Neutrophil (primary cell): ENCODE results near the gene ARHGAP6.

ENCODE experiments used
- H3K27ac ChIP-seq: fragments of 200-600 bp; sonication (generic); 2 replicates; pipeline ENCODE4 v1.5.1; 2016; ENCODE audit warnings: mild to moderate bottlenecking, moderate library complexity
- H3K27me3 ChIP-seq: fragments of 200-600 bp; sonication (generic); 2 replicates; pipeline ENCODE4 v1.6.0; 2016; ENCODE audit warnings: mild to moderate bottlenecking
- H3K36me3 ChIP-seq: fragments of 200-600 bp; sonication (generic); 2 replicates; pipeline ENCODE4 v1.5.1; 2017
- H3K4me1 ChIP-seq, 2 experiments: fragments of 200-600 bp in 1 of 2; sonication (generic) in 1 of 2; 1 replicate in 1 of 2; 2 replicates in 1 of 2; pipeline versions ENCODE4 v1.5.1 to v1.6.1; 2013 to 2016; ENCODE audit warnings: low read depth in 1 of 2, low read length in 1 of 2, mild to moderate bottlenecking in 1 of 2, moderate library complexity in 1 of 2; ENCODE audit not compliant: control insufficient read depth in 1 of 2, insufficient read depth in 1 of 2
- H3K4me3 ChIP-seq, 2 experiments: fragments of 200-600 bp in 1 of 2; sonication (generic) in 1 of 2; 1 replicate in 1 of 2; 2 replicates in 1 of 2; pipeline ENCODE4 v1.5.1; 2013 to 2016; ENCODE audit warnings: low read depth in 1 of 2, low read length in 1 of 2, mild to moderate bottlenecking in 1 of 2, moderate library complexity in 1 of 2
- H3K9me3 ChIP-seq: fragments of 200-600 bp; sonication (generic); 2 replicates; pipeline ENCODE4 v1.5.1; 2016
- TF ChIP-seq, protein P1 (sequence below): fragments of 200-600 bp; sonication (generic); IDR thresholded peaks from 2 replicates; pipeline ENCODE4 v1.5.1; 2016; ENCODE audit warnings: antibody characterized with exemption

Gene ARHGAP6

DNA sequence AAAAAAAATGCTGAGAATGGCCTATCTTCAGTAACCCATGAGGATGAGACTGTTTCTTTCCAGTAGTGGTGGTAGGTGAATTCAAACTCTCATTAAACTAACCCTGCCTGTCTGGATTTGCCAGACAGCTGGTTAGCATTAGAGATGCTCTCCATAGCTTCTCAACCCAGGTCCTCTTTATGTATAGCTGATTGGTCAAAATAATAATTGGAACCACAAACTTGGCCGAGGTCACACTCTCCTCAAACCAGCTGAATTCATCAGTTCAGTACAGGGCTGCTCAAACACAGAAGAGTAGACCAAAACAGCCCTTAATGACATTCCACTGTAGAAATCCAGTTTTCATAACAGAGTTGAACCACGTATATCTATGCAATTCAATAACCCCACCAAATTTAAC lies 469.2 kb downstream of the ARHGAP6 start:
- H3K9me3 ChIP-seq: no peaks in the 10 kb centered on the region
- H3K27me3 ChIP-seq: no peaks in the 10 kb centered on the region
- H3K4me3 ChIP-seq: no peak overlapping the region
- H3K36me3 ChIP-seq: no peaks in the 10 kb centered on the region
- no peaks in the 10 kb centered on the region for H3K4me1 ChIP-seq
- no peak overlapping the region for H3K27ac ChIP-seq
- TF ChIP-seq, protein P1, sequence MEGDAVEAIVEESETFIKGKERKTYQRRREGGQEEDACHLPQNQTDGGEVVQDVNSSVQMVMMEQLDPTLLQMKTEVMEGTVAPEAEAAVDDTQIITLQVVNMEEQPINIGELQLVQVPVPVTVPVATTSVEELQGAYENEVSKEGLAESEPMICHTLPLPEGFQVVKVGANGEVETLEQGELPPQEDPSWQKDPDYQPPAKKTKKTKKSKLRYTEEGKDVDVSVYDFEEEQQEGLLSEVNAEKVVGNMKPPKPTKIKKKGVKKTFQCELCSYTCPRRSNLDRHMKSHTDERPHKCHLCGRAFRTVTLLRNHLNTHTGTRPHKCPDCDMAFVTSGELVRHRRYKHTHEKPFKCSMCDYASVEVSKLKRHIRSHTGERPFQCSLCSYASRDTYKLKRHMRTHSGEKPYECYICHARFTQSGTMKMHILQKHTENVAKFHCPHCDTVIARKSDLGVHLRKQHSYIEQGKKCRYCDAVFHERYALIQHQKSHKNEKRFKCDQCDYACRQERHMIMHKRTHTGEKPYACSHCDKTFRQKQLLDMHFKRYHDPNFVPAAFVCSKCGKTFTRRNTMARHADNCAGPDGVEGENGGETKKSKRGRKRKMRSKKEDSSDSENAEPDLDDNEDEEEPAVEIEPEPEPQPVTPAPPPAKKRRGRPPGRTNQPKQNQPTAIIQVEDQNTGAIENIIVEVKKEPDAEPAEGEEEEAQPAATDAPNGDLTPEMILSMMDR: no peak

DNA sequence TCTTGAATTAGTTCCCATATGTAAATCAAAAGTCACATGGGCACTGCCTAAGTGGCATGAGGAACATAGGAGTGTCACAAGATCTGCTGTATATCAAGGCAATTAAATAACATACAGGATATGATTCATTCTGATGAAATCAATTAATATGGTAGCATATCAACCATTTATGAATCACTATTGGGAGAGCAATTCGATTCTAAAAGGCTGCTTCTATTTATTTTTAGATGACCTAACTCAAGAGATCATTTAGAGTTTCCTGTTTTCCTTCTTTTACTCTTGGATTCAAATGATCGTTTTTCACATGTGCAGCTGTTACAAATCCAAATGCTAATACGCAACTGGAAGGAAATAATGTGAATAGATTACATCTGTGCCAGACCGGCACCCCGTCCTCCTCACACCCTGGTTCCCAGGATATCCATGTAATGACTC lies 472.7 kb downstream of the ARHGAP6 start:
- no peaks in the 10 kb centered on the region for H3K36me3 ChIP-seq
- H3K27ac ChIP-seq: no peak overlapping the region
- H3K9me3 ChIP-seq: no peaks in the 10 kb centered on the region
- H3K4me3 ChIP-seq: no peak overlapping the region
- H3K4me1 ChIP-seq: no peaks in the 10 kb centered on the region
- TF ChIP-seq, protein P1: no peak
- no peaks in the 10 kb centered on the region for H3K27me3 ChIP-seq

GRCh38 chrX:11190745-11191510 lies 474.8 kb downstream of the ARHGAP6 start:
- Histone ChIP-seq H3K27ac (no peak overlapping the region), H3K27me3 (no peaks in the 10 kb centered on the region), H3K36me3 (no peaks in the 10 kb centered on the region), H3K4me3 (no peak overlapping the region), H3K9me3 (no peaks in the 10 kb centered on the region), H3K4me1 (no peaks in the 10 kb centered on the region)
- TF ChIP-seq, protein P1: no peak

GRCh38 chrX:11189097-11189496 lies 476.6 kb downstream of the ARHGAP6 start:
- no peak overlapping the region for H3K27ac ChIP-seq
- H3K4me3 ChIP-seq: no peak overlapping the region
- TF ChIP-seq, protein P1: no peak
- H3K27me3 ChIP-seq: no peaks in the 10 kb centered on the region
- H3K9me3 ChIP-seq: no peaks in the 10 kb centered on the region
- no peaks in the 10 kb centered on the region for H3K4me1 ChIP-seq
- H3K36me3 ChIP-seq: no peaks in the 10 kb centered on the region

GRCh38 chrX:11188664-11189063 lies 477.1 kb downstream of the ARHGAP6 start:
- Histone ChIP-seq H3K4me3 (no peak overlapping the region), H3K27ac (no peak overlapping the region), H3K9me3 (no peaks in the 10 kb centered on the region), H3K4me1 (no peaks in the 10 kb centered on the region), H3K36me3 (no peaks in the 10 kb centered on the region), H3K27me3 (no peaks in the 10 kb centered on the region)
- TF ChIP-seq, protein P1: no peak
